GM19328 (cell line): ENCODE measurements around the gene OR5D18.
"Not testable (repeated sequence)": the region's sequence is repeated elsewhere in the genome, so short reads cannot be mapped to it uniquely, and the experiment has no call there.

Experiments used
- ATAC-seq: cut with Tn5 transposase; IDR thresholded peaks from one replicate; pipeline ENCODE4 v1.9.1; 2021; ENCODE audit warnings: mild to moderate bottlenecking, moderate library complexity; ENCODE audit not compliant: unreplicated experiment

OR5D18 gene

GRCh38 chr11:55819330-55819729 lies at the start of gene OR5D18:
Gene OR5D18 (plus strand): TSS chr11:55819630. CDS start chr11:55819630, 0 bp downstream.
- ATAC-seq: no peak

GRCh38 chr11:55773138-55773537 lies 46.3 kb upstream of the OR5D18 start, which contains the start of gene OR5D13:
Gene OR5D13 (plus strand): TSS chr11:55773438. CDS start chr11:55773438, 0 bp downstream.
- ATAC-seq: no peak

DNA sequence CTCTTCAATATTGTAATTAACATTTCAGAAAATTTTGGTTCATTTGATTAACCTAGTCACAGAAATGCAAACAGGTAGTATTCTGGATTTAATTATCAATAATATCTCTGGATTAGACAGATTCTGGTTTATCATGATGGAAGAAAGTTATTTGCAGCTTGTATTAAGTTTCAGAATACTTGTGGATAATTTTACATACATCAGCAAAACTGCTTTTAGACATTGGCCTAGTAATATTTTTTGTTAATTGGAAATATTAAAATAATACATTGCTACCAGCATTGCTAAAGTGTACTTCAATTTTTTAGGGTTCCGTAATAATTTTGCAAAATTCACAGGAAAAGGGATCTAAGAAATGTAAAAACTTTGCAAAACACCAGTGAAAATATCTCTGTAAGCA lies 27.8 kb upstream of the OR5D18 start:
- no peak for ATAC-seq

GRCh38 chr11:55793321-55793720 lies 26.1 kb upstream of the OR5D18 start:
- ATAC-seq: no peak

DNA sequence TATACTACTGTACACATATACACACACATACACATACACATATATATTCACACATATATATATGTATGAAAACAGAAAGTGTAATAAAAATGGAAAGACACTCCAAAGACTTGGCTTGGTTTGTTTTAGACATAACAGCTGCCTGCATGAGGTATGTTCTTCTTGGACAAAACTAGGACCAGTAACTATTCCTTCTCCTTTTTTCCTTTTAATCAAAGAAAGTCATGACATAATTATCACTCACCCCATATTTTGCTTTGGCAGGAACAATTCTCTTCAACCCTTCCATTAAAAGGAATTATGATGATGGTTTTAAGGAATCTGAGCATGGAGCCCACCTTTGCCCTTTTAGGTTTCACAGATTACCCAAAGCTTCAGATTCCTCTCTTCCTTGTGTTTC lies 24.2 kb upstream of the OR5D18 start, which contains the start of gene OR5D14:
Gene OR5D14 (plus strand): TSS at position 301 of the 400 bp plus-strand sequence. CDS start 0 bp downstream, at position 301.
- ATAC-seq: no peak

- ATAC-seq: no peak
Measured at GRCh38 chr11:55806248-55806647, 13.2 kb upstream of the OR5D18 start.

DNA sequence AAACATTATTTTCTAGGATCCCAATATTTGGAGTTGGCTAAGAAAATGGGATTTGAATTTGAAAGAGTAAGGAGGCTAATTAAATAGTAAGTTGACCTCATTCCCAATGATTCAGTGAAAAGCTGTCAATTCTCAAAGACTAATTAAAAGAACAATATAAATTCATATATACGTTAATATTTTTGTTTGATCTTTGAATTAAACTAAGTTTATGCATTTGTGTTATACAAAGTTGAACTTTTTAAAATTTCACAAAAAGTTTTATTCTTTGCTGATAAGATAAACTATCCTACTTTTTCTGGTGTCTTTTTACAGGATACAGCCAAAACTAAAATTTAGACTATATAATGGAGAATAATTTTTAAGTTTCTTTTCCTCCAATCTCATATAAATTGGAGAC lies 8.4 kb upstream of the OR5D18 start, which contains the start of gene OR5L1:
Gene OR5L1 (plus strand): TSS at position 301 of the 400 bp plus-strand sequence. CDS start 100 bp downstream, outside the sequence.
- ATAC-seq: no peak

DNA sequence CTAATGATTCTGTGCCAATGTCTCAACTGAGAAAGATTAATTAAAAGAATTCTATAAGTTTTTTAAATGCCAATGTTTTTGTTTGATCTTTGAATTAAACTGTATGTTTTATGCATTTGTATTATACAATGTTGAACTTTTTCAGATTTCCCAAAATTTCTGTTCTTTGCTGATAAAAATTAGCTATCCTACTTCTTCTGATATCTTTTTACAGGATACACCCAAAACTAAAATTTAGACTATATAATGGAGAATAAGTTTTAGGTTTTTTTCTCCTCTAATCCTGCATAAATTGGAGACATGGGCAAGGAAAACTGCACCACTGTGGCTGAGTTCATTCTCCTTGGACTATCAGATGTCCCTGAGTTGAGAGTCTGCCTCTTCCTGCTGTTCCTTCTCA lies 7.5 kb downstream of the OR5D18 start, which contains the start of gene OR5L2:
Gene OR5L2 (plus strand): TSS at position 301 of the 400 bp plus-strand sequence. CDS start 0 bp downstream, at position 301.
- no peak for ATAC-seq

DNA sequence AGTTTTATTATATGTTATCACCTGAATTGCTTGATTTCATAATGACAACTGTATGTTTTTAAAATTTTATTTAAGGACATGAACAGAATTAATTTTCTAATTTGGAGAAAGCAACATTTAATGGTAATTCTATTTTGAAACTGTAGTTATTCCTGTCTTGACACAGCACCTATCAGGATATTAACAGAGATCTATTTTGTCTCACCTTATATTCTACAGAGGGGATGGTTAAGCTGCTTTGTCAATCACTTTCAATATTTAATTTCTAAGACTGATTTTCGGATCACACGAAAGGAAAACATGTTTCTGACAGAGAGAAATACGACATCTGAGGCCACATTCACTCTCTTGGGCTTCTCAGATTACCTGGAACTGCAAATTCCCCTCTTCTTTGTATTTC lies 19.0 kb downstream of the OR5D18 start, which contains the start of gene OR5D16:
Gene OR5D16 (plus strand): TSS at position 301 of the 400 bp plus-strand sequence. CDS start 0 bp downstream, at position 301.
- no peak for ATAC-seq

DNA sequence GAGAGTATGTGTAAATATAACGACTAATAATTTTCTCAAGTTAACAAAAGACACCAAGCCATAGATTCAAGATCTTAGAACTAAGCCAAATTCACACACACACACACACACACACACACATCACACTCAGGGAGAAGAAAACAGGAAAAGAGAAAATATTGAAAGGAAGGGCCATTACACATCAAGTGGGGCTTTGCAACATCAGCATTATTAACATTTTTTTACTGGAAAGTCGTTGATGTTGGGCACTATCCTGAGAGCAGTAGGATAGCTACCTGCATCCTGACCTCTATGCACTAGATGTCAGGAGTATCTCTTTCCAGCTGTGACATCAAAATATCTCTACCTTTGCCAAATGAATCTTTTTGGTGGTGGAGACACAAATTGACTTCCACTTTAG lies 28.0 kb downstream of the OR5D18 start:
- ATAC-seq: no peak

GRCh38 chr11:55849037-55849436 lies 29.6 kb downstream of the OR5D18 start:
- ATAC-seq: no peak

DNA sequence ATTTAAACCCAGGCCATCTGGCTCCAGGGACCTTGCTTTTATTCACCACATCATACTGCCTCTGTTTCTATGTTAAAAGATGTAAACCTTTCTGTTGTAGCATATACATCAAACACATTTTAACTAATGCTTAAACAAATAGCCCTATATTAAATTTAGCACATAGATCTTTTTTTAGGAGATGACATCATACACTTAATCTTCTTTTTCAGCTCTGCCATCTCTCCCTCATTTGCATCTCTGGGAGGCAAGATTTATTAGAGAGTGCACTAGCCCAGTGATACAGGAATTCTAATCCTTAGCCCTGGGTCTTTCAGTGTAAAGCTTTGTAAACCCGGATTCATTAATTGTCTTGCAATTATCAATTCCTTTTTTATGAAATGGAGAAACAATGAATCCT lies 32.7 kb downstream of the OR5D18 start:
- ATAC-seq: no peak

- no peak for ATAC-seq
Measured at GRCh38 chr11:55854704-55855103, 35.3 kb downstream of the OR5D18 start.

DNA sequence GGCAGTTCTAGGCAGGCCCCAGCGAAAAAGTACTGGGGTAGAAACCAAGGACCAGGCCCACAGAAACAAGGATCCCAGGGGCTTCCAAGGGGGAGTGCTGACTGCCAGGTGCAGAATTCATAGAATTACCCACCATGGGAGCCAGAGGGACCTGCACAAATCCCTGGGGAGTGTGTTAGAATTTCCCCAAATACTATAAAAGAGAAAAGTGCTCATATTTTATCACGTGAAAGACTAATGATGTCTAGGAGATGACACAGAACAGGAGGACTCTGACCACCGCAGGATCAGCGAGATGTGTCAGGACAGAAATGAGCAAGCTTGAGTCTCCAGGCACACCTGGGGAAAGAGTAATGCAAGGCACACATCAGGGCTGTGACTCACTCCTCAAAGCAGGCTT lies 47.9 kb downstream of the OR5D18 start:
- not testable (repeated sequence) for ATAC-seq
